HG03457 (cell line): ENCODE results near the gene CCDC116.
A peak's percentile ranks its signal among the peaks of the same experiment; 100 is the strongest.

ENCODE experiments used
- ATAC-seq: cut with Tn5 transposase; IDR thresholded peaks from one replicate; pipeline ENCODE4 v1.9.1; 2021; ENCODE audit warnings: moderate number of reproducible peaks; ENCODE audit not compliant: unreplicated experiment

The CCDC116 gene

GRCh38 chr22:21650823-21651520, 18.4 kb downstream of the CCDC116 start:
- no peak for ATAC-seq

- no peak for ATAC-seq
Measured at GRCh38 chr22:21651521-21652009, 19.0 kb downstream of the CCDC116 start.

GRCh38 chr22:21652010-21652546, 19.5 kb downstream of the CCDC116 start:
- peak; percentile 60 for ATAC-seq

GRCh38 chr22:21652547-21653545, 20.3 kb downstream of the CCDC116 start:
- ATAC-seq, result no peak

- ATAC-seq, result no peak
Measured at GRCh38 chr22:21657020-21657359, 24.4 kb downstream of the CCDC116 start.

- ATAC-seq, result no peak
Measured at GRCh38 chr22:21657360-21658032, 24.9 kb downstream of the CCDC116 start.

GRCh38 chr22:21659864-21660525, 27.4 kb downstream of the CCDC116 start:
- ATAC-seq, result no peak

- ATAC-seq, result no peak
Measured at GRCh38 chr22:21660904-21661303, 28.3 kb downstream of the CCDC116 start.

GRCh38 chr22:21661991-21662390, 29.4 kb downstream of the CCDC116 start:
- ATAC-seq, result no peak

GRCh38 chr22:21663738-21664137, 31.2 kb downstream of the CCDC116 start:
- ATAC-seq, result no peak

GRCh38 chr22:21665047-21665851, 32.7 kb downstream of the CCDC116 start:
- ATAC-seq, result no peak

- no peak for ATAC-seq
Measured at GRCh38 chr22:21666786-21667185, 34.2 kb downstream of the CCDC116 start.

- ATAC-seq, result no peak
Measured at GRCh38 chr22:21669026-21669425, 36.5 kb downstream of the CCDC116 start.

GRCh38 chr22:21672107-21672629, 39.6 kb downstream of the CCDC116 start:
- no peak for ATAC-seq

GRCh38 chr22:21673534-21674321, 41.2 kb downstream of the CCDC116 start:
- ATAC-seq, result no peak

- ATAC-seq, result no peak
Measured at GRCh38 chr22:21674638-21675245, 42.2 kb downstream of the CCDC116 start.

- ATAC-seq, result no peak
Measured at GRCh38 chr22:21677606-21678443, 45.3 kb downstream of the CCDC116 start.
